ENCODE results near the gene ATXN7. TPM values are rescaled to one million over a fixed set of nuclear protein-coding genes. Genes with fewer than 3 reads are reported as not detected.

Gene ATXN7
- polyA plus RNA-seq, 3 donors: 2.7 to 29.5 (median 3.2) TPM

DNA sequence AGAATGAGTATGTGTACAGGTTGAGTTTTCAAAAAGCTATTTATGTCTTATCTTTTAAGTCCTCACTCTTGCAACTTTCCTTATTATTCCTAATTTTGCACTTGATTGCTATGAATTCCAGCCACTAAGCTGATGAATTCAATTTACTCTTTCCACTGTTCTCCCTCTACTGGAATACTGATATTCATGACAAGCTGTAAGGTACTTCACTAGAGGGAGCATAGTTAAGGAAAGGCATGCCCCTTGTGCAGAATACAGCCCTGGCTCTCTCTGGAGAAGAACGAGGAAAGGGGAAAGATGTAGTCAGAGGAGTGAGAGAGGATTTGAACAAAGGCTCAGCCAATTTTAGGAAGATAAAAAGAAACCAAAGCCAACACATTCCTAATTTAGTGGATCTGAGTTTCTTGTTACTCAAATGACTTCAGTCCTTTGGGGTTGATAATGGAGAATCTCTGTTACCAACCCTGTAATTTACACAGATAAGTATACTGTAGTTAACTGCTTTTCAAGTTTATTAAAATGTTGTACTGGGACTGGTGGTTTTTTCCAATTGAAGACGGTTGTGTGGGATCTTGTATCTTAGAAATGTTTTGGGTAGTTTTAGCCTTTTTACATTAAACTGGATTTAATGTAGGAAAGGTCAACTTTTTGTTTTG is 44.5 kb downstream of the ATXN7 start:
- Histone ChIP-seq H3K79me2 (ENCODE audit: insufficient read depth, low read length) (peaks cover 46% of the 10 kb centered on the region), H3K27me3 (ENCODE audit: control insufficient read depth in 2 of 2, insufficient read depth in 2 of 2, low read length in 2 of 2) (no peaks in the 10 kb centered on the region), H2AFZ (ENCODE audit: insufficient read depth, low read depth, low read length, poor library complexity, severe bottlenecking) (no peak overlapping the region), H3K4me3 (replicated peaks in 1 of 3; ENCODE audit: low read depth in 2 of 3, low read length in 3 of 3) (no peak overlapping the region), H4K20me1 (ENCODE audit: insufficient read depth, low read length) (peaks cover 44% of the 10 kb centered on the region), H3K4me1 (ENCODE audit: control insufficient read depth in 1 of 2, insufficient read depth in 2 of 2, low read length in 2 of 2) (peaks cover 18 to 29% of the 10 kb centered on the region in 2 donors), H3K4me2 (replicated peaks; ENCODE audit: extremely low read depth, low read length, poor library complexity, severe bottlenecking) (no peak overlapping the region), H3K36me3 (replicated peaks in 1 of 2; ENCODE audit: control insufficient read depth in 1 of 2, insufficient read depth in 2 of 2, low read length in 2 of 2) (peaks cover 5 to 37% of the 10 kb centered on the region in 2 donors), H3K9me3 (replicated peaks in 1 of 2; ENCODE audit: control insufficient read depth in 1 of 2, insufficient read depth in 1 of 2, low read length in 2 of 2) (no peaks in the 10 kb centered on the region), H3K9ac (ENCODE audit: insufficient read depth, low read length, poor library complexity, severe bottlenecking) (no peak overlapping the region), H3K27ac (ENCODE audit: low read depth in 1 of 2, low read length in 2 of 2) (no peak overlapping the region)
- 100% methylated on average over 1 of the region's 2 CpGs for WGBS (ENCODE audit: insufficient coverage)
- H3K9me3 Mint-ChIP-seq: no peaks in the 10 kb centered on the region
- no peak for TF ChIP-seq CTCF (IDR thresholded peaks at IDR 0.05)
- no peak overlapping the region for H3K4me3 Mint-ChIP-seq
- intact Hi-C loops (cut with micrococcal nuclease): no loop called here
- no peak for DNase-seq
- no peak overlapping the region for H3K27ac Mint-ChIP-seq
- peaks cover 27 to 30% of the 10 kb centered on the region in 2 donors for H3K36me3 Mint-ChIP-seq
- peaks cover 26% of the 10 kb centered on the region for H3K4me1 Mint-ChIP-seq
- H3K27me3 Mint-ChIP-seq (ENCODE audit: low read depth in 3 of 3): peaks cover 0 to 3% (median 0%) of the 10 kb centered on the region in 3 donors

GRCh38 chr3:63908776-63909175 is 45.1 kb downstream of the ATXN7 start:
- no peak overlapping the region for H3K9ac ChIP-seq (ENCODE audit: insufficient read depth, low read length, poor library complexity, severe bottlenecking)
- Mint-ChIP-seq H3K27me3 (ENCODE audit: low read depth in 3 of 3) (peaks cover 0 to 3% (median 0%) of the 10 kb centered on the region in 3 donors), H3K4me1 (peaks cover 32% of the 10 kb centered on the region), H3K4me3 (no peak overlapping the region), H3K27ac (no peak overlapping the region), H3K36me3 (peaks cover 30 to 32% of the 10 kb centered on the region in 2 donors), H3K9me3 (no peaks in the 10 kb centered on the region)
- no peaks in the 10 kb centered on the region for H3K27me3 ChIP-seq (ENCODE audit: control insufficient read depth in 2 of 2, insufficient read depth in 2 of 2, low read length in 2 of 2)
- H3K36me3 ChIP-seq (replicated peaks in 1 of 2; ENCODE audit: control insufficient read depth in 1 of 2, insufficient read depth in 2 of 2, low read length in 2 of 2): peaks cover 3 to 31% of the 10 kb centered on the region in 2 donors
- H3K9me3 ChIP-seq (replicated peaks in 1 of 2; ENCODE audit: control insufficient read depth in 1 of 2, insufficient read depth in 1 of 2, low read length in 2 of 2): no peaks in the 10 kb centered on the region
- TF ChIP-seq CTCF (IDR thresholded peaks at IDR 0.05): no peak
- H3K4me3 ChIP-seq (replicated peaks in 1 of 3; ENCODE audit: low read depth in 2 of 3, low read length in 3 of 3): no peak overlapping the region
- no CpG with 5 or more reads among the region's 1 CpG for WGBS (ENCODE audit: insufficient coverage)
- DNase-seq: no peak
- H3K4me2 ChIP-seq (replicated peaks; ENCODE audit: extremely low read depth, low read length, poor library complexity, severe bottlenecking): no peak overlapping the region
- intact Hi-C loops (cut with micrococcal nuclease): no loop called here
- H3K4me1 ChIP-seq (ENCODE audit: control insufficient read depth in 1 of 2, insufficient read depth in 2 of 2, low read length in 2 of 2): peaks cover 22 to 34% of the 10 kb centered on the region in 2 donors
- H4K20me1 ChIP-seq (ENCODE audit: insufficient read depth, low read length): peaks cover 40% of the 10 kb centered on the region
- H3K27ac ChIP-seq (ENCODE audit: low read depth in 1 of 2, low read length in 2 of 2): no peak overlapping the region
- no peak overlapping the region for H2AFZ ChIP-seq (ENCODE audit: insufficient read depth, low read depth, low read length, poor library complexity, severe bottlenecking)
- H3K79me2 ChIP-seq (ENCODE audit: insufficient read depth, low read length): peaks cover 46% of the 10 kb centered on the region
